HepG2 (cell line): Measurements from ENCODE around the gene TASP1. TPM values are rescaled to one million over a fixed set of nuclear protein-coding genes. Genes with fewer than 3 reads are reported as not detected.

ENCODE experiments used
- FOXP1 ChIP-seq, 2 experiments: fragments of 450-650 bp in 1 of 2; IDR thresholded peaks; 2 replicates each; pipeline ENCODE4 v1.6.1; 2017 to 2018; ENCODE audit warnings: antibody characterized with exemption in 1 of 2
- GABPB1 ChIP-seq: IDR thresholded peaks from 2 replicates; pipeline ENCODE4 v1.6.1; 2016; ENCODE audit warnings: mild to moderate bottlenecking, missing genetic modification reagents, moderate library complexity, missing compliant biosample characterization
- KDM5A ChIP-seq: fragments of 200-600 bp; sonication (generic); IDR thresholded peaks from 2 replicates; pipeline ENCODE4 v1.7.0; 2018; ENCODE audit warnings: antibody characterized with exemption, mild to moderate bottlenecking, low read length, borderline replicate concordance
- SMAD9 ChIP-seq: sonication (generic); formaldehyde crosslinking; IDR thresholded peaks from 2 replicates; pipeline ENCODE4 v1.5.1; 2020; ENCODE audit warnings: mild to moderate bottlenecking, missing genetic modification reagents
- TOPORS ChIP-seq: sonication (generic); formaldehyde crosslinking; IDR thresholded peaks from 2 replicates; pipeline ENCODE4 v1.8.0; 2023; ENCODE audit warnings: mild to moderate bottlenecking, missing genetic modification reagents
- ZBTB3 ChIP-seq: sonication (generic); formaldehyde crosslinking; IDR thresholded peaks from 2 replicates; pipeline ENCODE4 v1.4.0; 2020; ENCODE audit warnings: low read depth, mild to moderate bottlenecking, moderate library complexity, missing genetic modification reagents, borderline replicate concordance
- ZNF143 ChIP-seq: sonication (generic); formaldehyde crosslinking; IDR thresholded peaks from 2 replicates; pipeline ENCODE4 v1.4.0; 2020; ENCODE audit warnings: missing genetic modification reagents
- ZNF17 ChIP-seq: sonication (generic); formaldehyde crosslinking; IDR thresholded peaks from 2 replicates; pipeline ENCODE4 v1.5.0; 2020; ENCODE audit warnings: mild to moderate bottlenecking, missing genetic modification reagents
- ZNF660 ChIP-seq: sonication (generic); formaldehyde crosslinking; IDR thresholded peaks from 2 replicates; pipeline ENCODE4 v1.5.1; 2020; ENCODE audit warnings: mild to moderate bottlenecking, low read depth, missing genetic modification reagents, borderline replicate concordance
- ZNF775 ChIP-seq: sonication (generic); formaldehyde crosslinking; IDR thresholded peaks from 2 replicates; pipeline ENCODE4 v1.4.0; 2020; ENCODE audit warnings: missing genetic modification reagents, mild to moderate bottlenecking, moderate library complexity, borderline replicate concordance
- ZNF781 ChIP-seq: sonication (generic); formaldehyde crosslinking; IDR thresholded peaks from 2 replicates; pipeline ENCODE4 v1.5.1; 2020; ENCODE audit warnings: borderline replicate concordance, mild to moderate bottlenecking, missing genetic modification reagents; ENCODE audit errors: not compliant biosample characterization
- polyA plus RNA-seq, 8 experiments: library from polyadenylated mRNA; depleted of rRNA in 3 of 8; stranded (reverse) in 7 of 8; unstranded in 1 of 8; fragments of >200 nt; fragmentation: Illumina TruSeq in 4 of 8; extraction: Trizol in 4 of 8; gene quantifications; 2 replicates each; pipeline versions ENCODE4 v1.2.1 to v1.2.3, GENCODE V29; 2011 to 2016; ENCODE audit warnings: low read depth in 4 of 8, missing spikeins in 1 of 8, mixed read lengths in 1 of 8; ENCODE audit not compliant: insufficient read depth in 1 of 8
- total RNA-seq, 5 experiments: library from RNA; depleted of rRNA; stranded (reverse); fragments of >200 nt; fragmentation: Illumina TruSeq; extraction: Trizol; gene quantifications; 2 replicates each; pipeline ENCODE4 v1.2.3, GENCODE V29; 2016; ENCODE audit warnings: low read depth in 1 of 5
- TF ChIP-seq, protein P1 (sequence below): sonication (generic); formaldehyde crosslinking; IDR thresholded peaks from 2 replicates; pipeline ENCODE4 v1.4.0; 2020; ENCODE audit warnings: mild to moderate bottlenecking, low read depth, missing genetic modification reagents
- TF ChIP-seq, protein P2 (sequence below), 2 experiments: fragments of 450-650 bp in 1 of 2; sonication (generic) in 1 of 2; formaldehyde crosslinking; IDR thresholded peaks; 2 replicates each; pipeline versions ENCODE4 v1.5.0 to v1.8.0; 2020 to 2022; ENCODE audit warnings: mild to moderate bottlenecking in 1 of 2, missing genetic modification reagents in 1 of 2
- TF ChIP-seq, protein P3 (sequence below): IDR thresholded peaks from 2 replicates; pipeline ENCODE4 v1.4.0; 2020; ENCODE audit warnings: mild to moderate bottlenecking, missing genetic modification reagents
- TF ChIP-seq, protein P4 (sequence below): sonication (generic); formaldehyde crosslinking; IDR thresholded peaks from 2 replicates; pipeline ENCODE4 v1.4.0; 2020; ENCODE audit warnings: missing genetic modification reagents, borderline replicate concordance
- TF ChIP-seq, protein P5 (sequence below): sonication (generic); formaldehyde crosslinking; IDR thresholded peaks from 2 replicates; pipeline ENCODE4 v1.4.0; 2020; ENCODE audit warnings: mild to moderate bottlenecking, low read depth, missing genetic modification reagents
- TF ChIP-seq, protein P6 (sequence below): IDR thresholded peaks from 2 replicates; pipeline ENCODE4 v1.6.1; 2016

TASP1 gene
- total and polyA plus RNA-seq, 2 of the 13 experiments (the other 11 are each of a cell fraction or from before 2014, with no cell fraction given) = 10.0 to 25.2 TPM

DNA sequence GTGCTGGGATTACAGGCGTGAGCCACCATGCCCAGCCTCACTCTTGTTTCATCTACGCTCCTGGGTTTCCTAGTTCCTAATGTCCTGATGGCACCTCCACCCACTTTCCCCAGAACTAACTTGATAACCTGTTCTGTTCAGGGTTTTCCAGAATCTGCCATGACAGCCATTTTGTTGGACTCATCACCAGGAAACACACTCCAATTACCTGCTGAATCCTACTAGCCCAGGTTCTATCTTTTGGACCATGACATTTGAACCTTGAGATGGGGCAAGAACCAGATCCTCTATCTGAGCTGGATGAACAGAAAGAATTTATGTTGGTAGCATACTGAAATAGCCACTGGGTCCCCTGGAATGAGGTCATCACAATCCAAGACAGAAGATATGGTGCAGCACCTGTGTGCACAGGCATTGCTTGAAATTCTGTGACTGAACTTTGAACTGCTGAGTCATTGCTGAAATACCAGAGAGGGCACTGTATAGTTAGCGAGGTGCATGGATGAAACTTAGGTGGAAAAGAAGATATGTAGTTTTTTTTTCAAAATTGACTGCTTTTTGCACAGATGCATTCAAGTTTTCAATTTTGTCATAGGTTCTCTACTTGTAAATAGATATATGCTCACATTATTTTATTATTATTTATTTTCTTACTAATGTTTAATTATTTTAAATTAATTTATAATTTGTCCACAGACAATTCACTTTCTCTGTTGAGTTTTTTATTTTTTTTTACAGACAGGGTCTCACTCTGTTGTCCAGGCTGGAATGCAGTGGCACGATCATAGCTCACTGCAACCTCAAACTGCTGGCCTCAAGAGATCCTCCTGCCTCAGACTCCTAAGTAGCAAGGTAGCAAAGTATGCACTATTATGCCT, 42.8 kb upstream of the TASP1 start (continued):
- TF ChIP-seq, protein P1, sequence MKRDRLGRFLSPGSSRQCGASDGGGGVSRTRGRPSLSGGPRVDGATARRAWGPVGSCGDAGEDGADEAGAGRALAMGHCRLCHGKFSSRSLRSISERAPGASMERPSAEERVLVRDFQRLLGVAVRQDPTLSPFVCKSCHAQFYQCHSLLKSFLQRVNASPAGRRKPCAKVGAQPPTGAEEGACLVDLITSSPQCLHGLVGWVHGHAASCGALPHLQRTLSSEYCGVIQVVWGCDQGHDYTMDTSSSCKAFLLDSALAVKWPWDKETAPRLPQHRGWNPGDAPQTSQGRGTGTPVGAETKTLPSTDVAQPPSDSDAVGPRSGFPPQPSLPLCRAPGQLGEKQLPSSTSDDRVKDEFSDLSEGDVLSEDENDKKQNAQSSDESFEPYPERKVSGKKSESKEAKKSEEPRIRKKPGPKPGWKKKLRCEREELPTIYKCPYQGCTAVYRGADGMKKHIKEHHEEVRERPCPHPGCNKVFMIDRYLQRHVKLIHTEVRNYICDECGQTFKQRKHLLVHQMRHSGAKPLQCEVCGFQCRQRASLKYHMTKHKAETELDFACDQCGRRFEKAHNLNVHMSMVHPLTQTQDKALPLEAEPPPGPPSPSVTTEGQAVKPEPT (CRISPR knock-in tag) = no peak
- no peak for TF ChIP-seq TOPORS (CRISPR knock-in tag)
- TF ChIP-seq FOXP1 (IDR thresholded peaks at IDR 0.05) = no peak
- TF ChIP-seq FOXP1 (CRISPR knock-in tag; IDR thresholded peaks at IDR 0.05) = peak; percentile 56; the same call in 1 of the 2 replicates
- peak; percentile 72 for TF ChIP-seq ZNF781 (CRISPR knock-in tag)
- TF ChIP-seq, protein P2, sequence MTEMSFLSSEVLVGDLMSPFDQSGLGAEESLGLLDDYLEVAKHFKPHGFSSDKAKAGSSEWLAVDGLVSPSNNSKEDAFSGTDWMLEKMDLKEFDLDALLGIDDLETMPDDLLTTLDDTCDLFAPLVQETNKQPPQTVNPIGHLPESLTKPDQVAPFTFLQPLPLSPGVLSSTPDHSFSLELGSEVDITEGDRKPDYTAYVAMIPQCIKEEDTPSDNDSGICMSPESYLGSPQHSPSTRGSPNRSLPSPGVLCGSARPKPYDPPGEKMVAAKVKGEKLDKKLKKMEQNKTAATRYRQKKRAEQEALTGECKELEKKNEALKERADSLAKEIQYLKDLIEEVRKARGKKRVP (CRISPR knock-in tag; IDR thresholded peaks at IDR 0.05) = peak in 1 of 2 experiments; percentile 67; a peak in 2 of 4 replicates
- TF ChIP-seq, protein P3, sequence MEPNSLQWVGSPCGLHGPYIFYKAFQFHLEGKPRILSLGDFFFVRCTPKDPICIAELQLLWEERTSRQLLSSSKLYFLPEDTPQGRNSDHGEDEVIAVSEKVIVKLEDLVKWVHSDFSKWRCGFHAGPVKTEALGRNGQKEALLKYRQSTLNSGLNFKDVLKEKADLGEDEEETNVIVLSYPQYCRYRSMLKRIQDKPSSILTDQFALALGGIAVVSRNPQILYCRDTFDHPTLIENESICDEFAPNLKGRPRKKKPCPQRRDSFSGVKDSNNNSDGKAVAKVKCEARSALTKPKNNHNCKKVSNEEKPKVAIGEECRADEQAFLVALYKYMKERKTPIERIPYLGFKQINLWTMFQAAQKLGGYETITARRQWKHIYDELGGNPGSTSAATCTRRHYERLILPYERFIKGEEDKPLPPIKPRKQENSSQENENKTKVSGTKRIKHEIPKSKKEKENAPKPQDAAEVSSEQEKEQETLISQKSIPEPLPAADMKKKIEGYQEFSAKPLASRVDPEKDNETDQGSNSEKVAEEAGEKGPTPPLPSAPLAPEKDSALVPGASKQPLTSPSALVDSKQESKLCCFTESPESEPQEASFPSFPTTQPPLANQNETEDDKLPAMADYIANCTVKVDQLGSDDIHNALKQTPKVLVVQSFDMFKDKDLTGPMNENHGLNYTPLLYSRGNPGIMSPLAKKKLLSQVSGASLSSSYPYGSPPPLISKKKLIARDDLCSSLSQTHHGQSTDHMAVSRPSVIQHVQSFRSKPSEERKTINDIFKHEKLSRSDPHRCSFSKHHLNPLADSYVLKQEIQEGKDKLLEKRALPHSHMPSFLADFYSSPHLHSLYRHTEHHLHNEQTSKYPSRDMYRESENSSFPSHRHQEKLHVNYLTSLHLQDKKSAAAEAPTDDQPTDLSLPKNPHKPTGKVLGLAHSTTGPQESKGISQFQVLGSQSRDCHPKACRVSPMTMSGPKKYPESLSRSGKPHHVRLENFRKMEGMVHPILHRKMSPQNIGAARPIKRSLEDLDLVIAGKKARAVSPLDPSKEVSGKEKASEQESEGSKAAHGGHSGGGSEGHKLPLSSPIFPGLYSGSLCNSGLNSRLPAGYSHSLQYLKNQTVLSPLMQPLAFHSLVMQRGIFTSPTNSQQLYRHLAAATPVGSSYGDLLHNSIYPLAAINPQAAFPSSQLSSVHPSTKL (CRISPR knock-in tag) = peak; percentile 99
- no peak for TF ChIP-seq ZNF17 (CRISPR knock-in tag)
- no peak for TF ChIP-seq SMAD9 (CRISPR knock-in tag)
- no peak for TF ChIP-seq ZNF143 (CRISPR knock-in tag)
- no peak for TF ChIP-seq ZNF775 (CRISPR knock-in tag)
- no peak for TF ChIP-seq GABPB1 (CRISPR knock-in tag)
- TF ChIP-seq, protein P4, sequence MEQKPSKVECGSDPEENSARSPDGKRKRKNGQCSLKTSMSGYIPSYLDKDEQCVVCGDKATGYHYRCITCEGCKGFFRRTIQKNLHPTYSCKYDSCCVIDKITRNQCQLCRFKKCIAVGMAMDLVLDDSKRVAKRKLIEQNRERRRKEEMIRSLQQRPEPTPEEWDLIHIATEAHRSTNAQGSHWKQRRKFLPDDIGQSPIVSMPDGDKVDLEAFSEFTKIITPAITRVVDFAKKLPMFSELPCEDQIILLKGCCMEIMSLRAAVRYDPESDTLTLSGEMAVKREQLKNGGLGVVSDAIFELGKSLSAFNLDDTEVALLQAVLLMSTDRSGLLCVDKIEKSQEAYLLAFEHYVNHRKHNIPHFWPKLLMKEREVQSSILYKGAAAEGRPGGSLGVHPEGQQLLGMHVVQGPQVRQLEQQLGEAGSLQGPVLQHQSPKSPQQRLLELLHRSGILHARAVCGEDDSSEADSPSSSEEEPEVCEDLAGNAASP = peak; percentile 81
- no peak for TF ChIP-seq ZNF660 (CRISPR knock-in tag)
- TF ChIP-seq, protein P5, sequence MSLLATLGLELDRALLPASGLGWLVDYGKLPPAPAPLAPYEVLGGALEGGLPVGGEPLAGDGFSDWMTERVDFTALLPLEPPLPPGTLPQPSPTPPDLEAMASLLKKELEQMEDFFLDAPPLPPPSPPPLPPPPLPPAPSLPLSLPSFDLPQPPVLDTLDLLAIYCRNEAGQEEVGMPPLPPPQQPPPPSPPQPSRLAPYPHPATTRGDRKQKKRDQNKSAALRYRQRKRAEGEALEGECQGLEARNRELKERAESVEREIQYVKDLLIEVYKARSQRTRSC (CRISPR knock-in tag) = no peak
- no peak for TF ChIP-seq KDM5A
- TF ChIP-seq, protein P6, sequence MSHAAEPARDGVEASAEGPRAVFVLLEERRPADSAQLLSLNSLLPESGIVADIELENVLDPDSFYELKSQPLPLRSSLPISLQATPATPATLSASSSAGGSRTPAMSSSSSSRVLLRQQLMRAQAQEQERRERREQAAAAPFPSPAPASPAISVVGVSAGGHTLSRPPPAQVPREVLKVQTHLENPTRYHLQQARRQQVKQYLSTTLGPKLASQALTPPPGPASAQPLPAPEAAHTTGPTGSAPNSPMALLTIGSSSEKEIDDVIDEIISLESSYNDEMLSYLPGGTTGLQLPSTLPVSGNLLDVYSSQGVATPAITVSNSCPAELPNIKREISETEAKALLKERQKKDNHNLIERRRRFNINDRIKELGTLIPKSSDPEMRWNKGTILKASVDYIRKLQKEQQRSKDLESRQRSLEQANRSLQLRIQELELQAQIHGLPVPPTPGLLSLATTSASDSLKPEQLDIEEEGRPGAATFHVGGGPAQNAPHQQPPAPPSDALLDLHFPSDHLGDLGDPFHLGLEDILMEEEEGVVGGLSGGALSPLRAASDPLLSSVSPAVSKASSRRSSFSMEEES (CRISPR knock-in tag) = 0 out of 2 replicates have a peak, but pooled peaks have one; percentile 35
- TF ChIP-seq ZBTB3 (CRISPR knock-in tag) = no peak
